CD4-positive, alpha-beta T cell treated with Interferon gamma for 1 hour (primary cell): Measurements from ENCODE around the gene IGF1R.
A peak's percentile ranks its signal among the peaks of the same experiment; 100 is the strongest.

ENCODE experiments used
- DNase-seq: peaks from one replicate; pipeline ENCODE4 v3.0.0-alpha.2; 2020

The IGF1R gene

DNA sequence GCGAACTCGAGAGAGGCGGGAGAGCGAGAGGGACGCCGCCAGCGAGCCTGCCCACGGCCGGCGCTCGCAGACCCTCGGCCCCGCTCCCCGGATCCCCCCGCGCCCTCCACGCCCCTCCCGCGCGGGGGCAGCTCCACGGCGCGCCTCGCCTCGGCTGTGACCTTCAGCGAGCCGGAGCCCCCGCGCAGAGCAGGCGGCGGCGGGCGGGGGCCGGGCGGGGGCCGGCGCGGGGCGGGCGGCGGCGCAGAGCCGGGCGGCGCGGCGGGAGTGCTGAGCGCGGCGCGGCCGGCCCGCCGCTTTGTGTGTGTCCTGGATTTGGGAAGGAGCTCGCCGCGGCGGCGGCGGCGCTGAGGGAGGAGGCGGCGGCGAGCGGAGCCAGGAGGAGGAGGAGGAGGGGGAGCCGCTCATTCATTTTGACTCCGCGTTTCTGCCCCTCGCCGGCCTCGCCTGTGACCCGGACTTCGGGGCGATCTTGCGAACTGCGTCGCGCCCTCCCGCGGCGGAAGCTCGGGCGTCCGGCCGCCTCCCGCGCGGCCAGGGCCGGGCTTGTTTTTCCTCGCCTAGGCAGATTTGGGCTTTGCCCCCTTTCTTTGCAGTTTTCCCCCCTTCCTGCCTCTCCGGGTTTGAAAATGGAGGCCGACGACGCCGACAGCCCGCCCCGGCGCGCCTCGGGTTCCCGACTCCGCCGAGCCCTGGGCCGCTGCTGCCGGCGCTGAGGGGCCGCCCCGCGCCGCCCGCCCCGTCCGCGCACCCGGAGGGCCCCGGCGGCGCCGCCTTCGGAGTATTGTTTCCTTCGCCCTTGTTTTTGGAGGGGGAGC lies 524 bp downstream of the IGF1R start:
- DNase-seq, result peak; percentile 9

DNA sequence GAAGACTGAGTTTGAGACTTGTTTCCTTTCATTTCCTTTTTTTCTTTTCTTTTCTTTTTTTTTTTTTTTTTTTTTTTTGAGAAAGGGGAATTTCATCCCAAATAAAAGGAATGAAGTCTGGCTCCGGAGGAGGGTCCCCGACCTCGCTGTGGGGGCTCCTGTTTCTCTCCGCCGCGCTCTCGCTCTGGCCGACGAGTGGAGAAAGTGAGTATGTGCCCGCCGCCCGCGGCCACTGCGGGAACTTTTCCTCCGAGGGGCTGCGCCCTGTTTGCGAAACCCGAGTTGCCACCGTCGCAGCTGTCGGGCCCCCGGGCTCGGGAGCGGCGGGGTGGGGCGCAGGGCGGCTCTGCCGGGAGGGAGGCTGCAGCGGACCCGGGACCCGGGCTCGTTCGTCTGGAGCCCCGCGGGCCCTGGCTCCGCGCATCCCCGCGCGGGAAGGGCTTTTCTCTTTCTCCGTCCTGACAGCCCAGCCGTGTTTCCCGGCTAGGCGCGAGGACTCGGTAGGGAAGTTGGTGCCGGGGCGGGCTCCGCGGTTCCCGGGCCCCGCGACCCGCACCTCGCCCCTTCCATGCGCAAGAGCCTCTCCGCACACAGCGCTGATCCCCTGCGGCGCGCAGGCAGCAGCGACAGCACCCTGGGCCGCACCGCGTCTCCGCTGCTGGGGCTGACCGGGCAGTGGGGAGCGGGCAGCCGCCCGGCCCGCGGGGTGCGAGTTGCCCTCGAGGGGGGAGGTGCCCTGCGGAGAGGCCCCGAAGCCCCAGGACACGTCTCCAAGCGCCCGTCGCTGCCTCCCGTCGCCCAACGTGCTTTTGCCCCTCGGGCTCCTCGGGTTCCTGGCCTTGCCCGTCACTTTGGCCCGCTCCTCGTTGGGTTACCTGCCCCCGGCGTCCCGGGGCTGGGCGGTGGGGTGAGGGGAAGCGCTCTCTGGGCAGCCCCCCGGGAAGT lies 1.4 kb downstream of the IGF1R start:
- DNase-seq, result peak; percentile 42

DNA sequence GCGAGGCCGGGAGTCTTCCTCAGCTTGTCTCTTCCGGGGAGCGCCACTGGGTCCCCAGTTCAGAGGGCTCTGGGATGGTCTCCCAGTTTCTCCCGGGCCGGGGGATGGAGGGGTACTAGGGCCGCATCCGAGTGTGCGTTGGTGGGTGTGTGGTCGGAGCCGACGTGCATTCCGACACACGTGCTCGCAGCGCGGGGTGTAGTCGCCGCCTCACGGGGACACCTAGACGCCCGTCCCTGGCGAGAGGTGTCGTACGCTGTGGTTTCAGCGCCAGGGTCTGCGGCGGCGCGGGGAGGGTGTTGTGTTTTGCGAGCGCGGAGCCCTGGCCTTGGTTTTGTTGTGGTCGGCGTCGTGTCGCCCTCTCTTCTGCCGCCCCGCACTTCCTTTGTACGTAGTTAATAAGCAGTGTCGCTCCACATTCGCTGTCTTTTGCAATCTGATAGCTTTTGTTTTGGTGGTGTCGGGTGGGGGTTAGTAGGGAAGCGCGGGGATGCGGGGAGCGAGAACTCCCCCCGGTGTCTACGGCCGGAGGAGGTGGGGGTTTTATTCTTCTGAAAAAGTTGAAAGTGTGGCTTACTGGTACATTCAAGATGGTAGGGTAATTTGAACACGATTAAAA lies 2.2 kb downstream of the IGF1R start:
- peak; percentile 68 for DNase-seq

DNA sequence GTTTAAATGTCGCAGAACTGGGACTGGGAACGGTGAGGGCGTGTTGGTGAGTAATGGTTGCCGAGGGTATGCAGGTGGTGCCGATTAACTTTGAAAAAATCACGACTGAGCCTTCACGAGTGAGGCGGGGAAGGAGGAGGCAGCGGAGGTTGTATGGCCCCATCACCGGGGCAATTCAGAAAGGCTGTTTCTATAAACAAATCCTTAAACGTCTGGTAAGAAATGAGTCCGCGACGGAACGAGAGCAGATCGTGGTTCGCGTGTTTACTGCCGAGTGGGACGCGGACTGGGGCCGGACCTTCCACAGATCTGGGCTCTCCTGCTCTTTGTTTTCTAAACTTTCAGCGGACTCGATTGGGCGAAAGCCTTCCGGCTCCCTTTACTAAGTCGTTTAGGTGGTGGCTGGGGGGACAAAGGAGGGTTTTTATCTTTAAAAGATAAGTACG lies 2.7 kb downstream of the IGF1R start:
- DNase-seq, result peak; percentile 25

DNA sequence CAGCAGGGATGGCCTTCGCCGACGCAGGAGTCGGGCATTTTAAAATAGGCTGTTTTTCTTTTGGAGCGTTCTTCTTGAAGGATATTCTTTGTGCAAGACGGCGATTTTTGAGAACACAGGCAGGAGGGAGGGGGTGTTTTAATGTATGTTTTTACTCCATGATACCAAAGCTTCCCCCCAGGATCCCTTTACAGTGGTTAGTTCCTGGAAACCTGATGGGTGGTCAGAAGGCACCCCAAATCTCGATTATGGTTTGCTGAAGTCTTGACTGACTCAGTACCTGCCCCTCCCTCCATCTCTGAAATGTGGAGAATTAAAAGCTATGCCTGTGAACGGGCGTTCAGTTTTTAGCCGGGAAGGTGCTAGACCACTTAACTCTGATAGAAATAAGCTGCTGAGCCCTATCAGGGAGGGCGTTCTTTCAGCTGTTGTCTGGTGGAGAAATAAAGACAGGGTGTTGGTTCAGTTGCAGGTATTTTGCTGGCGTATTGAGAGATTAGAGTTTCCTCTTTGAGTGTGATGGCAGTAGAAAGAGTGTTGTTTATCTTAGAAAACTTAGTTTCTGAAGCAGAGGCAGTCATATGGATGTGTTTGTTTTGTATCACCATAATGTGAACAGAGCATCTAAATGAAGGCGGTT lies 3.4 kb downstream of the IGF1R start:
- no peak for DNase-seq

DNA sequence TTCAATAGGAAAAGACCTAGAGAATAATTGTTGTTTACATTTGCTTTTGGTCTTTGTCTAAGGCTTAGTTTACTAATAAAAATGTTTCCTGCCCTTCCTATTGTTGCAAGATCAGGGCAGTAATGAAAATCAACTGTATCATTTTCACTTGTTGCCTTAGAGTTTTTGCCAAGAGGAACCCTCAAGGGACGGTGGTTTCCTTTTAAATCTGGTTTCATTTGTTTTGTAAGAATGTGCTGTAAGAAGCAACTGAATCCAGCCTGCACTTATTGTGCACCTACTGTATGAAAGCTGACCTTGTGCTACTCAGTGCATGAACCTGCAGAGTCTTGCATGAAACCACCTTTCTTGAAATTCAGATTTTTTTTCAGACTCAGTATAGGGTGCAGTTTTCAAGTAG lies 5.3 kb downstream of the IGF1R start:
- no peak for DNase-seq

DNA sequence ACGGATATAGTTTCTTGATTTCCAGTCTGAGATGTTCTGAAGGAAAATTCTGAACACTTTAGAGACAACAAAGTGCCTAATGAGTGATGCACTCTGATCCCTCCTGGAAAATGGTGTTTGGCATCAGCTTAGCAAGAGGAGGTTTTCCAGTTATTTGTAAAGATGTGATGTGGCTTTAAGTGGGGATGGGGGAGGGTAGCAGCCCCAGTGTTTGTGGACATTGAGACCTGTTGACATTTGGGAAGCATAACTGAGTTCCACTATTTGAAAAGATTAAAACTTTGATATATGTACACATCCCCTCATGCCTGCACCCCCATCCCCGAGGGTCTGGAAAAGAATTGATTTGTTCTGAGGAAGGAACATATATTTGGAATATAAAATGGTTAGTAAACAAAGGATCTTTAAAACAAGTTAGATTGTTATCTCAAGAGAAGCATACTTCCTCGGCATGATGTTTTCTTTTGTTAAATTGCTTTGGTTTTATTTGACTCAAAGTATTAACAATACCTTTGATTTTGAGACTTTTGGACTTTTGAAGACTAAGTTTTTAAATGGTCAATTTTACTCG lies 6.5 kb downstream of the IGF1R start:
- DNase-seq, result no peak

DNA sequence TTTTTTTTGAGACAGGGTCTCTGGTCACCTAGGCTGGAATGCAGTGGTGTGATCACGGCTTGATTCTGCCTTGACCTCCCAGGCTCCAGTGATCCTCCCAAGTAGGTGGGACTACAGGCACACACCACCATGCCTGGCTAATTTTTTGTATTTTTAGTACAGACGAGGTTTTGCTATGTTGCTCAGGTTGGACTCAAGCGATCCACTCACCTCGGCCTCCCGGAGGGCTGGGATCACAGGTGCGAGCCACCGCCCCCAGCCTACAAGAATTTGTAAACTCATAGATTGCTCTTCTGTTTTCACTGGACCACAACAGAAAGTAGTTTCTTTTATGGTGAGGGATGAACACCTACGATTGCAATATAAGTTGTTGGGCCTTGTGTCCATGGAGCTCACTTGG lies 7.4 kb downstream of the IGF1R start:
- no peak for DNase-seq

DNA sequence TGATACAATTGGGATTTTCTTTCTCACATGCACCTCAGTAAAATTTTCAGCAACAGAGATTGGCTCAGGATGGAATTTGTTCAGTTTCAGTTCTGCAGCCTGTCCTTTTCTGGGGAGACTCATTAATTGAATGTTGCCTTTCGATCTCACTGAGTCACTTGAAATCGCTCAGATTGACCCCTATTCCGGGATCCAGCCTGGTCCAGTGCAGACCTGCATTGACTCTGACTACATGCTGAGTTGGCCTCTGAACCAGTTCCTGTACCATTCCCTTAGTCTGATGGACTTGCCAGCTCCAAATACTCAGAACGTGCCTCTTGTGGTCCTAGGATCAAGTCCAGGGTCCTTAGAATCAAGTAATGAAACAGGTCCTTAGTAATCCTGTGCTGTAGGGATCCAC lies 9.4 kb downstream of the IGF1R start:
- DNase-seq, result no peak

DNA sequence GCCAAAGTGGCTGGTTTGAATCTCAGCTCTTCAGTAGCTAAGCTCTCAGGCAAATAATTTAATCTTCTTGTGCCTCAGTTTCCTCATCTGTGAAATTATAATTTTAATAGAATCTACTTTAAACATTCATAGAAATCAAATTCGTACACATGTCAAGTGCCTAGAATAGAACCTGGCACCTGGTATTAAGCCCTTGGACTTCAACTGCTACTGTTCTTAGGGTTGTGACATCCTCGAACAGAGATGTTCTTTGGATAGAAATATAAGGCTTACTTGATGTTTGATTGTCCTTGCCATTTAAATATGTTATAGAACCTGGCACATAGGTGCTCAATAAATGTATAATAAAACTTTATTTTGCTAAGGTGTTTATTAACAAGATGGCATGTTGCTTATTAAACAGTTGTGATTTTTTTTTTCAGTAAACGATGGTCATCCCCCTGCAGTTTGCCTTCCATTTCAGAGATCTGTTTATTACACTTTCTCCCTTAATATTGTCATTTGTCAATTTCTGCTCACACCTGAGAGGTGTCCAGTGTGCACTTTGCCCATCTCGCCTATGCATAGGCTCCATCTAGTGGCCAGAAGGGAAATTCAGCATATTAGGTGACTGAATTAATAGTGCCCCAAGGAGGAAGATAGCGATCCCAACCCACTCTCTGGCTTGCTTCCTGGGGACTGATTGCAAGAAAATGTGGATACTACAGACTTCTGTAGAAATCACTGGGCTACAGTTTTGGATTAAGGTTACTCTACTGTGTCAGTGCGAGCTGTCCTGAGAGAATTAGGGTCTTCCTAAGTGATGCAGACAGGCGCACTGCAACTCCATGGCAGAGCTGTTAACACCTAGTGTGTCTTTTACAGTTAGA lies 10.7 kb downstream of the IGF1R start:
- DNase-seq, result peak; percentile 9

DNA sequence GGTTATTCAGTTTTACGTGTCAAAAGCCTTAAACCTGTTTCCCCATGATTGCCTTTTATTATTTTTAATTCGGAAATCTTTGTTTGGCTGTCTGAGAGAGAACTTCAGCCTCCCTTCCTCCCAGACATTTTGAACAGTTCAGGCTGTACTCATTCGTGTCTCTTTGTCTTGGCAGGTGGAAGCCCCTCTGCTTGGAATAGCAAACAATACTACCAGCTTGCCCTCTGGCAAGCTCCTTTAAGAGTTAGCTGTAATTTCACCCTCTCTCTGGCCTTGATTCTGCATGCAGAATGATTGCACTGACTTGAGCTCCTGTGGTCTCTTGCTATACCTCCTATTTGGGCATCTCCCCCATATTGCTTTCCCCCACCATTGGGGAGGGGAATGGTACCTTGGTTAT lies 11.7 kb downstream of the IGF1R start:
- no peak for DNase-seq

DNA sequence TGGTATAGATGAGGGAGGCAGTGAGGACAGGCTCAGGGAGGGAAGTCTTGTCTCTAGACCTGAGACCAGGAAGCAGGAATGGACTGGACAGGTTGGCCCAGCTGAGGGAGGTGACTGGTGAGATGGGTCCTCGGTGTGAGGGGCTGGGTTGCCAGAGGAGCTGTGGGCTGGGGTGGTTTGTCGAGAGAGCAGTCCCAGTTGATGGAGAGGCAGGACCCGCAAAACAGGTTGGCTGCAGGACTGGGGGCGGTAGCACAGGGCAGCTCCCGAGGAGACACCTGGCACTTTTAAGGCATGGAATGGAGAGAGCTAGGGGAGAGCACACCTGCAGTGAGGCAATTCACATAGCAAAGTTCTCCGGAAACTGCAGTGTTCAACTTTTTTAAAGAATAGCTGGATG lies 14.7 kb downstream of the IGF1R start:
- no peak for DNase-seq

DNA sequence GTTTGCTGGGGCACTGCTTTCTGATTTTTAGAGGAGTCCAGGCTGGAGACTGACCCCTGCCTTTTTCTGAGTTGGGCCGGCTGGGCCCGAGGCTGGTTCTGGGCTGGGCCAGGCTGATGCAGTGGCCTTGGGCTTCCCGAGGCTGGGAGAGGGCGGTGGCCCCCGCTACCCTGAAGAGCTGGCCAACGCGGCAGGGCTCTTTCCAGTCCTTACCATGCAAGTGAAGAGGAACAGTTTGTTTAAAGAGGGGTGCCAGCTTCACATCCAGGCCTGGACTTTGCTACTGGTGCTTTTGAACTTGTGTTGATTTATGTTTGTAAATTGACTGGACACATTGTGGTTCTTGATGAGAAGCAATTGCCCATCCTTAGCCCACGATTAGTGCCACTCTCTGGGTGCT lies 15.3 kb downstream of the IGF1R start:
- DNase-seq, result no peak

DNA sequence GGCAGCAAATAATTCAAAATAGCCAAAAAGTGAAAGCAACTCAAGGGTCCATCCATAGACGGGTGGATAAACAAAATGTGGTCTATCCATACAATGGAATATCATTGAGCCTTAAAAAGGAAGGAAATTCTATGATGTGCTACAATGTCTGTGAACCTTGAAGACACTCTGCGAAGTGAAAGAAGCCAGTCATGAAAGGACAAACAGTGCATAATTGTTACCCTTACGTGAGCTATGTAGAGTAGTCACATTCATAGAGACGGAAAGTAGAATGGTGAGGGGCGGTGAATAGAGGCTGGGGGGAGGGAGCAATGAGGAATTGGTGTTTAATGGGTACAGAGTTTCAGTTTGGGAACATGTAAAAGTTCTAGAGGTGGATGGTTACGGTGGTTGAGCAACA lies 18.1 kb downstream of the IGF1R start:
- DNase-seq, result no peak

DNA sequence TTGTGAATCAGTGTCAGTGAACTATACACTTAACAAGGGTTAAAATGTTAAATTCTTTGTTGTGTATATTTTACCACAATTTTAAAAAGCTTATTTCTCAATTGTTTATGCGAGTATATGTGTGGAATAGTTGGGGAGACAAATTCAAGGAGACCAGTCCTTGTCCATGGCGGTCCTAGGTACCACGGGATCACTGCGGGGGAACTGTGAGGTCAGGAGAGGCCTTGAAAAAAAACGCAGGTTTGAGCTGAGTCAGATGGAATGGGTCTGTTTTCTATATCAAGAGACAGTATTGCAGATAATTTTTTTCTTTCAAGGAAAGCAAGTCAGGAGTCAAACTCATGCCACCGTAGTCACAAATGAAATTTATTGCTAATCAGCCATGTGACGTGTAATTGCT lies 18.5 kb downstream of the IGF1R start:
- DNase-seq, result no peak

DNA sequence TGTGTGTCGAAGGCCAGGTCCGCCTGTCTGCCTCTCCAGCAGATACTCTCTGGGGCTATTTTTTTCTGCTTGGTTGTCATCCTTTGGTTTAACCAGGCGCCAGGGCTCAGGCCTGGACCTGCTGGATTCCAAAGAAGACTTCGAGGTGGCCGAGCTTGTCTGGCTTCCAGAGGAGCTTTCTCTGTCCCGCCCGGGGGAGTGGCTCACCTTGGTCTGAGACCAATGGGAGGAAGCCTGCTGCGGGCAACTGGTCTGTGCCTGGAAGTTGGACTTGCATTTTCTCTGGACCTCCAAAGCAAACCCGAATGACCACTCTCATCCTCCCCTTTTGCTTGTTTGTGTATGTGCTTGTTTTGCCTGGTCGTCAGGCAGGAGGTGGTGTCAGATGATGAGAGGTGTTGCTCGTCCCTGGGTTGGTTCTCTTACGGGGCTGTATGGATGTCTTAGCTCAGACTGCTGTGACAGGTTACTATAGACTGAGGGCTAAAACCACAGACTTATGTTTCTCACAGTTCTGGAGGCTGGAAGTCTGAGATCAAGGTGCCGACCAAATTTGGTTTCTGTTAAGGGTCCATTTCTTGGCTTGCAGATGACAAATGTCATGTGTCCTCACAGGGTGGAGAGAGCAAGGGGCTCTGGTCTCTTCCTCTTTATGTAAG lies 19.3 kb downstream of the IGF1R start:
- DNase-seq, result no peak

DNA sequence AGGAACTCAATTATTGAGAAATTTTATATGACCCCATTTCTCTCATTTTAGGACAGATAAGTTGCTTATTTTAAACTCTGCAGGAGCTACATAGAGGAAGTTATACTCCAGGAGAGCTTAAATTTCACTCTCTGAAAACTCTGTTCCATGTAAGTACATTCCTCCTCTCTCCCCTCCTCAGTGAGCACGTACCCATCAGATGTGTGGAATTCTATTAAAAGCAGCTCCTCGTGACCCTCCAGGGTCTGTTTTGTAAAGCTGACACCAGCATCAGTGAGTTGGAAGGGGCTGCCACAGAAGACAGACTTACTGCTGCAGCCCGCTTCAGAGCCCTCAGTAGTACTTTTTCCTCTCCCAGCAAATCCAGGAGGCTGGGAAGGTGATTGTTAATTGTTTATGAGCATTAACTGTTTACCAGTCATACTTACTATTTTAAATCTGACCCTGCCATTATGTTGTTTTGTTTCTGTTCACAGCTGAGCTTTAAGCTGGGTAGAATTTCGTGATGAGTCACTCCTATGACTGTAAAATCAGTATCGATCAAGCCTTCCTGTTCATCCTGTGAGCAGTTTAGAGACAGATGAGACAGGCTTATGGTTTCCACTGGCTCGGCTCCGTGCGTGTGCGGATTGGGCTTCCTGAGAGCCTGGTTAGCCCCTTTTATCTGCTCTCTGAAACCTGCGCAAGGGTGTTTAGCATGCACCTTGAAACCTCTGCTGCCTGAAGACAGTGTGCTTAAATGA lies 20.4 kb downstream of the IGF1R start:
- no peak for DNase-seq

DNA sequence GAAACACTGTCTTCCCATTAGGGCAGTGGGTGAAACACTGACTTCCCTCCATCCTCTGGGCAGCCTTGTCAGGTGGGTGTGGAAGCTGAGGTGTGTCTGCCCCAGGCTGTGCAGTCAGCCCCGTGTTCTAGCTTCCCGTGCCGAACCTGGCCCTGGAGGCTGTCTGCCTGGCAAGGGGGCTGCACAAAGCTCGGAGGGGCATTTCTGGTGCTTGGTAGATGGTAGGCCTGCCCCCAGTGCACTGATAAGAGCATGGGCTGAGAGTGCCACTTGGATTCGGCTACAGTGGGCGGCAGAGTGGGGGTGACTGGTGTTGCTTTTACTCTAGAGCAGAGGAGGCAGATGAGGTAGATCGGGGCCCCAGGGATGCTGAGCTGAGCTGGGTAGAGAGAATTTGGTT lies 21.3 kb downstream of the IGF1R start:
- DNase-seq, result no peak

DNA sequence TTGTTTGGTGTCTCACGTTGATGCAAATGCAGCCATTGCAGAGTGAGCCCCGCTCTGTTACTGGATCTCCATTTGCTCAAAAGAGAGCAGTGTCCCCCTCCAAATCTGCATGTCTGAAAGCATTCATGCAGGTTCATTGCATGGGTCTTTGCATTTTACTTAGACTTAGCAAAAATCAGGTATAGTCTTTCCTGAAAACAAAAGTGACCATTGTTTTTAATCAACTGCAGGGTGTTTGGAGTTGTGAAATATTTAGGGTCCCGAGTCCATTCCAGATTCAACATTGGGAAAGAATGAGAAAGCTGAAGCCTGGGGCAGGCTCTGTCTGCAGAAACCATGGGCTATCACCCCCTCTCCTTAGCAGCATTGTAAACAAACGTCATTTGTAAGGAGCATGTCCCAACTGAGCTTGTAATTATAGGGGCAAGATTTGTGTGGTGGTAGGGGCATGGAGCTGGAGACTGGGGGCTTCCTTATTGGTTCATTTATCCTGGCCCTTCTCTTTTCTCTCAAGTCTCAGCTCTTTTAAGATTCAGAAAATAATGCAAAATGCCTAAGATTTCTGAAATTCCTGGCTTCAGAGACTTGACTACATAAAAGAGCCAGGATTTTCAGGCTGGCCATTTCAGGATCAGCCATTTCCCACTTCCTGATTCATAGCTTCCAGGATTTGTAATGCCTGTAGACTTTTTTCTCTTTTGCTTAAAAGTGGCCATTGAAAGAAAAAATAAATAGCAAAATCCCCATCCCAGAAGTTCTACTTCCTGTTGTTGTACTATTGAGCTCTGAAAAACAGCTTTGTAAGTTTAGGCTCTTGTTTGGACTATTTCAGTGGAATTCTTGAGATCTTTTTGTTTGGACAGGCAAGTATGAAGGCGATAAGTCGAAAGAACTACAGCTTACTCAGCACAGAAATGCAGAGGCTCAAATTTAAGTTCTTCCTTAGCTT lies 23.0 kb downstream of the IGF1R start:
- DNase-seq, result no peak
